A549 (cell line): ENCODE data around the gene TMEM132D.

Experiments
- CTCF ChIP-seq: fragments of >200 bp; sonication (Bioruptor Twin); formaldehyde crosslinking; IDR thresholded peaks from 3 replicates; pipeline ENCODE4 v1.5.1; 2016
- E2F6 ChIP-seq: IDR thresholded peaks from 2 replicates; pipeline ENCODE4 v1.6.1; 2012; ENCODE audit warnings: low read depth, borderline replicate concordance
- FOSB ChIP-seq: fragments of 250-450 bp; sonication (Bioruptor Pico); IDR thresholded peaks from 2 replicates; pipeline ENCODE4 v1.5.0; 2020; ENCODE audit warnings: mild to moderate bottlenecking, moderate library complexity
- HDAC2 ChIP-seq: fragments of 200-600 bp; sonication (generic); IDR thresholded peaks from 2 replicates; pipeline ENCODE4 v1.6.1; 2016
- KDM1A ChIP-seq: fragments of 200-600 bp; sonication (generic); IDR thresholded peaks from 2 replicates; pipeline ENCODE4 v1.6.1; 2016; ENCODE audit warnings: low read depth, mild to moderate bottlenecking
- MAZ ChIP-seq: fragments of 150-350 bp; IDR thresholded peaks from 2 replicates; pipeline ENCODE4 v1.6.1; 2014; ENCODE audit warnings: antibody characterized with exemption, low read depth, low read length, borderline replicate concordance
- USF2 ChIP-seq: fragments of 450-650 bp; IDR thresholded peaks from 2 replicates; pipeline ENCODE4 v1.6.1; 2014; ENCODE audit warnings: antibody characterized with exemption

- TF ChIP-seq E2F6 (no peak), USF2 (no peak), HDAC2 (no peak), KDM1A (no peak), FOSB (no peak), MAZ (no peak), CTCF (no peak)
These were observed 572.3 kb downstream of the TMEM132D start for GRCh38 chr12:129331356-129332085.
